Measurements from ENCODE around the gene DDX24. TPM values are rescaled to one million over a fixed set of nuclear protein-coding genes. Genes with fewer than 3 reads are reported as not detected.
A peak's percentile ranks its signal among the peaks of the same experiment; 100 is the strongest.

DDX24 gene
- total RNA-seq, 1 donor from 2014 or later, result 168 TPM

GRCh38 chr14:94097091-94097490 is 16.1 kb upstream of the DDX24 start:
- no peak overlapping the region for H3K27ac Mint-ChIP-seq (ENCODE audit: unreplicated experiment)
- no peaks in the 10 kb centered on the region for H3K9me3 Mint-ChIP-seq
- H3K36me3 Mint-ChIP-seq (ENCODE audit: low read depth), result peaks cover 9% of the 10 kb centered on the region
- no peak overlapping the region for H3K4me3 Mint-ChIP-seq
- no peak for TF ChIP-seq CTCF (conservative IDR thresholded peaks at IDR 0.05)
- DNase-seq (ENCODE audit: low read depth, low spot score), result no peak
- no peaks in the 10 kb centered on the region for H3K4me1 Mint-ChIP-seq
- H3K27me3 Mint-ChIP-seq (ENCODE audit: low read depth), result no peaks in the 10 kb centered on the region

- no peak overlapping the region for H3K4me3 Mint-ChIP-seq
- no peaks in the 10 kb centered on the region for H3K4me1 Mint-ChIP-seq
- TF ChIP-seq CTCF (conservative IDR thresholded peaks at IDR 0.05), result no peak
- H3K27ac Mint-ChIP-seq (ENCODE audit: unreplicated experiment), result peak overlapping the region; percentile 25
- H3K27me3 Mint-ChIP-seq (ENCODE audit: low read depth), result no peaks in the 10 kb centered on the region
- peaks cover 2% of the 10 kb centered on the region for H3K36me3 Mint-ChIP-seq (ENCODE audit: low read depth)
- no peak for DNase-seq (ENCODE audit: low read depth, low spot score)
- no peaks in the 10 kb centered on the region for H3K9me3 Mint-ChIP-seq
Measured at GRCh38 chr14:94093418-94093817, 12.4 kb upstream of the DDX24 start.

- Mint-ChIP-seq H3K27me3 (ENCODE audit: low read depth) (no peaks in the 10 kb centered on the region), H3K27ac (ENCODE audit: unreplicated experiment) (no peak overlapping the region), H3K9me3 (no peaks in the 10 kb centered on the region), H3K4me1 (peaks cover 3% of the 10 kb centered on the region), H3K36me3 (ENCODE audit: low read depth) (peaks cover 3% of the 10 kb centered on the region), H3K4me3 (no peak overlapping the region)
- no peak for TF ChIP-seq CTCF (conservative IDR thresholded peaks at IDR 0.05)
- no peak for DNase-seq (ENCODE audit: low read depth, low spot score)
Measured at GRCh38 chr14:94089479-94089878, 8.5 kb upstream of the DDX24 start.

GRCh38 chr14:94088516-94088915 is 7.5 kb upstream of the DDX24 start:
- peaks cover 5% of the 10 kb centered on the region for H3K4me1 Mint-ChIP-seq
- TF ChIP-seq CTCF (conservative IDR thresholded peaks at IDR 0.05), result no peak
- no peaks in the 10 kb centered on the region for H3K27me3 Mint-ChIP-seq (ENCODE audit: low read depth)
- H3K4me3 Mint-ChIP-seq, result no peak overlapping the region
- H3K36me3 Mint-ChIP-seq (ENCODE audit: low read depth), result peaks cover 5% of the 10 kb centered on the region
- H3K27ac Mint-ChIP-seq (ENCODE audit: unreplicated experiment), result no peak overlapping the region
- DNase-seq (ENCODE audit: low read depth, low spot score), result no peak
- H3K9me3 Mint-ChIP-seq, result no peaks in the 10 kb centered on the region

GRCh38 chr14:94087891-94088290 is 6.9 kb upstream of the DDX24 start:
- no peaks in the 10 kb centered on the region for H3K27me3 Mint-ChIP-seq (ENCODE audit: low read depth)
- no peak for DNase-seq (ENCODE audit: low read depth, low spot score)
- H3K36me3 Mint-ChIP-seq (ENCODE audit: low read depth), result peaks cover 7% of the 10 kb centered on the region
- no peak for TF ChIP-seq CTCF (conservative IDR thresholded peaks at IDR 0.05)
- H3K27ac Mint-ChIP-seq (ENCODE audit: unreplicated experiment), result no peak overlapping the region
- H3K4me3 Mint-ChIP-seq, result no peak overlapping the region
- peaks cover 6% of the 10 kb centered on the region for H3K4me1 Mint-ChIP-seq
- no peaks in the 10 kb centered on the region for H3K9me3 Mint-ChIP-seq

GRCh38 chr14:94081386-94081820 is 401 bp upstream of the DDX24 start:
- H3K9me3 Mint-ChIP-seq, result no peaks in the 10 kb centered on the region
- H3K27ac Mint-ChIP-seq (ENCODE audit: unreplicated experiment), result peak overlapping the region; percentile 97
- H3K4me1 Mint-ChIP-seq, result peaks cover 53% of the 10 kb centered on the region
- no peak for DNase-seq (ENCODE audit: low read depth, low spot score)
- no peaks in the 10 kb centered on the region for H3K27me3 Mint-ChIP-seq (ENCODE audit: low read depth)
- H3K4me3 Mint-ChIP-seq, result peak overlapping the region; percentile 98
- peaks cover 32% of the 10 kb centered on the region for H3K36me3 Mint-ChIP-seq (ENCODE audit: low read depth)
- TF ChIP-seq CTCF (conservative IDR thresholded peaks at IDR 0.05), result no peak

All from neural crest cell (in vitro differentiated cells).